ENCODE results near the gene KLHL3. TPM values are rescaled to one million over a fixed set of nuclear protein-coding genes. Genes with fewer than 3 reads are reported as not detected.

Gene KLHL3
- total and polyA plus RNA-seq, 9 of the 15 experiments (the other 6 are each of a cell fraction or from before 2014, with no cell fraction given): under 0.01 to 1.5 (median 0.22) TPM

- TF ChIP-seq SMARCE1 (IDR thresholded peaks at IDR 0.05) (peak; percentile 9; the same call in 1 of the 2 replicates), SIN3A (IDR thresholded peaks at IDR 0.05; ENCODE audit: borderline replicate concordance in 2 of 2, control insufficient read depth in 1 of 2, low read depth in 2 of 2, low read length in 2 of 2) (0 out of 4 replicates have a peak, but pooled peaks of 1 of the 2 experiments have one; percentile 18), CC2D1A (IDR thresholded peaks at IDR 0.05) (0 out of 2 replicates have a peak, but pooled peaks have one; percentile 9), THRA (IDR thresholded peaks at IDR 0.05) (no peak), ZFPM2 (CRISPR knock-in tag; IDR thresholded peaks at IDR 0.05) (no peak), POLR2AphosphoS5 (IDR thresholded peaks at IDR 0.05; ENCODE audit: control insufficient read depth, insufficient read depth, low read depth, low read length) (no peak), SRSF3 (IDR thresholded peaks at IDR 0.05; ENCODE audit: insufficient read depth, low read length) (0 out of 2 replicates have a peak, but pooled peaks have one; percentile 51), CUX1 (CRISPR knock-in tag; IDR thresholded peaks at IDR 0.05) (no peak), KDM5B (IDR thresholded peaks at IDR 0.05; ENCODE audit: insufficient replicate concordance, low read depth, low read length) (no peak)
- TF ChIP-seq, protein P1, sequence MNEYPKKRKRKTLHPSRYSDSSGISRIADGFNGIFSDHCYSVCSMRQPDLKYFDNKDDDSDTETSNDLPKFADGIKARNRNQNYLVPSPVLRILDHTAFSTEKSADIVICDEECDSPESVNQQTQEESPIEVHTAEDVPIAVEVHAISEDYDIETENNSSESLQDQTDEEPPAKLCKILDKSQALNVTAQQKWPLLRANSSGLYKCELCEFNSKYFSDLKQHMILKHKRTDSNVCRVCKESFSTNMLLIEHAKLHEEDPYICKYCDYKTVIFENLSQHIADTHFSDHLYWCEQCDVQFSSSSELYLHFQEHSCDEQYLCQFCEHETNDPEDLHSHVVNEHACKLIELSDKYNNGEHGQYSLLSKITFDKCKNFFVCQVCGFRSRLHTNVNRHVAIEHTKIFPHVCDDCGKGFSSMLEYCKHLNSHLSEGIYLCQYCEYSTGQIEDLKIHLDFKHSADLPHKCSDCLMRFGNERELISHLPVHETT (CRISPR knock-in tag; conservative IDR thresholded peaks at IDR 0.05 in 1 of 2, IDR thresholded peaks at IDR 0.05 in 1 of 2): no peak
- TF ChIP-seq, protein P2, sequence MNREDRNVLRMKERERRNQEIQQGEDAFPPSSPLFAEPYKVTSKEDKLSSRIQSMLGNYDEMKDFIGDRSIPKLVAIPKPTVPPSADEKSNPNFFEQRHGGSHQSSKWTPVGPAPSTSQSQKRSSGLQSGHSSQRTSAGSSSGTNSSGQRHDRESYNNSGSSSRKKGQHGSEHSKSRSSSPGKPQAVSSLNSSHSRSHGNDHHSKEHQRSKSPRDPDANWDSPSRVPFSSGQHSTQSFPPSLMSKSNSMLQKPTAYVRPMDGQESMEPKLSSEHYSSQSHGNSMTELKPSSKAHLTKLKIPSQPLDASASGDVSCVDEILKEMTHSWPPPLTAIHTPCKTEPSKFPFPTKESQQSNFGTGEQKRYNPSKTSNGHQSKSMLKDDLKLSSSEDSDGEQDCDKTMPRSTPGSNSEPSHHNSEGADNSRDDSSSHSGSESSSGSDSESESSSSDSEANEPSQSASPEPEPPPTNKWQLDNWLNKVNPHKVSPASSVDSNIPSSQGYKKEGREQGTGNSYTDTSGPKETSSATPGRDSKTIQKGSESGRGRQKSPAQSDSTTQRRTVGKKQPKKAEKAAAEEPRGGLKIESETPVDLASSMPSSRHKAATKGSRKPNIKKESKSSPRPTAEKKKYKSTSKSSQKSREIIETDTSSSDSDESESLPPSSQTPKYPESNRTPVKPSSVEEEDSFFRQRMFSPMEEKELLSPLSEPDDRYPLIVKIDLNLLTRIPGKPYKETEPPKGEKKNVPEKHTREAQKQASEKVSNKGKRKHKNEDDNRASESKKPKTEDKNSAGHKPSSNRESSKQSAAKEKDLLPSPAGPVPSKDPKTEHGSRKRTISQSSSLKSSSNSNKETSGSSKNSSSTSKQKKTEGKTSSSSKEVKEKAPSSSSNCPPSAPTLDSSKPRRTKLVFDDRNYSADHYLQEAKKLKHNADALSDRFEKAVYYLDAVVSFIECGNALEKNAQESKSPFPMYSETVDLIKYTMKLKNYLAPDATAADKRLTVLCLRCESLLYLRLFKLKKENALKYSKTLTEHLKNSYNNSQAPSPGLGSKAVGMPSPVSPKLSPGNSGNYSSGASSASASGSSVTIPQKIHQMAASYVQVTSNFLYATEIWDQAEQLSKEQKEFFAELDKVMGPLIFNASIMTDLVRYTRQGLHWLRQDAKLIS (CRISPR knock-in tag; IDR thresholded peaks at IDR 0.05): peak; percentile 84; the same call in 1 of the 2 replicates
- TF ChIP-seq, protein P3, sequence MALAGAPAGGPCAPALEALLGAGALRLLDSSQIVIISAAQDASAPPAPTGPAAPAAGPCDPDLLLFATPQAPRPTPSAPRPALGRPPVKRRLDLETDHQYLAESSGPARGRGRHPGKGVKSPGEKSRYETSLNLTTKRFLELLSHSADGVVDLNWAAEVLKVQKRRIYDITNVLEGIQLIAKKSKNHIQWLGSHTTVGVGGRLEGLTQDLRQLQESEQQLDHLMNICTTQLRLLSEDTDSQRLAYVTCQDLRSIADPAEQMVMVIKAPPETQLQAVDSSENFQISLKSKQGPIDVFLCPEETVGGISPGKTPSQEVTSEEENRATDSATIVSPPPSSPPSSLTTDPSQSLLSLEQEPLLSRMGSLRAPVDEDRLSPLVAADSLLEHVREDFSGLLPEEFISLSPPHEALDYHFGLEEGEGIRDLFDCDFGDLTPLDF (CRISPR knock-in tag; IDR thresholded peaks at IDR 0.05): peak; percentile 56; the same call in 1 of the 2 replicates
Measured at GRCh38 chr5:137753691-137754187, 17.9 kb upstream of the KLHL3 start (continued).
